Posterior cingulate gyrus (tissue), 11 donors: Measurements from ENCODE around the gene CCL15.
"Not testable (repeated sequence)": the region's sequence is repeated elsewhere in the genome, so short reads cannot be mapped to it uniquely, and the experiment has no call there.

Experiments
- DNase-seq, 10 donors: peaks; one replicate each; pipeline versions ENCODE4 v3.0.0 to v3.0.0-alpha.2; 2020 to 2021; ENCODE audit warnings: mixed read lengths in 3 of 10
- intact Hi-C: fragments of 100-400 bp; cut with DNase I; formaldehyde crosslinking; loops from one replicate; pipeline ENCODE4 v1.15.1; 2023

The CCL15 gene

GRCh38 chr17:36001110-36001771, at the start of gene CCL15:
Gene CCL15, minus strand, starts transcription at chr17:36001553. Its CDS starts 61 bp downstream, at chr17:36001492.
- intact Hi-C loops: no loop called here
- no peak for DNase-seq

DNA sequence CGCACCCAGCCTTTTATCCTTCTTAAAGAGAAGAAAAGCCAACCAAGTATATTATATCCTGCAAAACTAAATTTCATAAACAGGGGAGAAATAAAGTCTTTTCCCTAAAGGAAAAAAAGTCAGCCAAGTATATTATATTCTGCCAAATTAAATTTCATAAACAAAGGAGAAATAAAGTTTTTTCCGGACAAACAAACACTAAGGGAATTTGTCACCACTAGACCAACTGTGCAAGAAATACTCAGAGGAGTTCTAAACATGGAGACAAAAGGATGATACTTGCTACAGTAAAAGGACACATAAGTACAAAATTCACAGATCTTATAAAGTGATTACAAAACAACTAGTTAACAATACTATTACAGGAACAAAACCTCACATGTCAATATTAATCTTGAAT, 48.3 kb upstream of the CCL15 start:
- intact Hi-C loops: no loop called here
- DNase-seq: no peak

- no peak for DNase-seq
- intact Hi-C loops: no loop called here
These were observed 46.7 kb upstream of the CCL15 start for GRCh38 chr17:36048066-36048465.

DNA sequence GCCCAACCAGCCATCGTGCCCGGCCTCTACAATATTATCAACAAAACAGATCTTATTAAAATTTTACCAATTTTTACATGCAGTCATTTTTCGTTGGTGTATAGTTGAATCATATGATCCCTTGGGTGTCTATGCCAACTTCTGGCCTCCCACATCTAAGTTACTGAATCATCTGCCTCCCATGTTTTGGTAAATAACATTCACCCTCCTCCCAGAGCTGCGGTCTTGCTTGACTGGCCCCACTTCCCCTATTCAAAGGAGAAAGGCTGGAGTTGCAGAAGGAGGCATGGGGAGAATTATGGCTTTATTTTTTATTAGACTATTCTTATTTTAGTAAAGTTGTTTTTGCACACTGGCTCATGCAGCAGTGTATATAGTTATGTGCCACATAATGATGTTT, 34.9 kb upstream of the CCL15 start:
- intact Hi-C loops: no loop called here
- no peak for DNase-seq

DNA sequence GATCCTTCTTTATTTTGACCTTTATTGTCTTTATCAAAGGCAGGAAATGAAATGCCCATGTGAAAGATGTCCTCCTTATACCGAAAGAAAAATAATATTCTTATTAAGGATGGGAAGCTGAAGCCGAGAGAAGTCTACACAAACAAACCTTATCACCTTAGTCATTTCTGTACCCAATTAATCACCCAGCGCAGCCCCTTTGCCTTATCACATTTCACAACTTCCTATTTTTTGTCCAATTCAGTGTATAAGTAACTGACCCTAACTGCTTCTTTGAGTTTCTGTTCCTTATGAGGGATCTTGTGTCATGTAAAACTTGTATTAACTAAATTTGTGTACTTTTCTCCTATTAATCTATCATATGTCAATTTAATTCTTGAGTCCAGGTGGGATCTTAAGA, 32.8 kb upstream of the CCL15 start:
- intact Hi-C loops: no loop called here
- no peak for DNase-seq

DNA sequence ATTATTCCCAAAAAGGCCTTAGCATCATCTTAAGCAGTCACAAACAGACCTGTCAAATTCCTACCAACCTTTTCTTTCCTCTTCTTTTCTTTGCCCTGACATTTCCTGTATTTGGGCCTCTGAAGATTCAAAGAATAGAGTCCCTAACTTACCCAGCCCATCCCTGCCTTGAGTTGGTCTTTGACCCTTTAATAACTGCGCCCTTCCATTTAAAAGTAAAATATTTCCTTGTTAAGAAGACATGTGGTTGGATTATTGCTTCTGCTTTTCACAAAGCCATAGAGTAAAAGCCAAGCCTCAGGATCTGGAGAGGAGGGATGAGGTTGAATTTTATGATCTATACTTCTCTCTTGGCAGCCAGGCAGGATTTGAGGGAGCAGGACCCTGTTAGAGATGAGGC, 29.6 kb upstream of the CCL15 start:
- no peak for DNase-seq
- intact Hi-C loops: no loop called here

- intact Hi-C loops: no loop called here
- DNase-seq: no peak
These were observed 26.4 kb upstream of the CCL15 start for GRCh38 chr17:36027761-36028160.

DNA sequence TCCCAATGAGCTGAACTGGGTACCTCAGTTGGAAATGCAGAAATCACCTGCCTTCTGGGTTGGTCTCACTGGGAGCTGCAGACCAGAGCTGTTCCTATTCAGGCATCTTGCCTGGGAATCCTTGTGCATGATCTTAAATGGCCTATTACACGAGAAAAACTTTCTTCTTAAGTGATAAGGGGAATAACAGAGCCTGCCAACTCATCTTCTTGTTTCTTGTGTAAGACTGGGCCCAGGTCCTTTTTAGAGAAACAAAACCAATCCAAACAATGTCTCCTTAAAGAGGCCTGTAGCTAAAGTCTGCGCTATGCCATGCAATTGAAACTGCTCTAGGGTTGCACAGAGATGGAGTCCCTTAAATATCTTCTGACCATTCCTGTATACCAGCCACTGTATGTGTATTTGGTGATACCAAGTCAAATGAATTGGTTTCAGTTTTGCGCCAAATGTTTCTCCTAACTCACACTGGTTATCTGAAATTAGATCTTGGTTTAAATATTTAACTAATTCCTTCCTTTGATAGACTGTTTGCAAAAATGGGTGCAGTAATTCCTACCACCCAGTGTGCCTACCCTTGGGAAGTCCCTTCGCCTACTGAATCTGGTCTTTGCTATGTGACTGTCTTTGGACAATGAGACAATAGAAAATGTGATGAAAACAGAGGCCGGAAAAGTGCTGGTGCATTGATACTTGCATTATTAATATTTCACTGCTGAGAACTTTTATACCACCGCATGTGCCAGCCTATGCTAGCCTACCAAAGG, 22.9 kb upstream of the CCL15 start:
- DNase-seq: no peak
- intact Hi-C loops: no loop called here

DNA sequence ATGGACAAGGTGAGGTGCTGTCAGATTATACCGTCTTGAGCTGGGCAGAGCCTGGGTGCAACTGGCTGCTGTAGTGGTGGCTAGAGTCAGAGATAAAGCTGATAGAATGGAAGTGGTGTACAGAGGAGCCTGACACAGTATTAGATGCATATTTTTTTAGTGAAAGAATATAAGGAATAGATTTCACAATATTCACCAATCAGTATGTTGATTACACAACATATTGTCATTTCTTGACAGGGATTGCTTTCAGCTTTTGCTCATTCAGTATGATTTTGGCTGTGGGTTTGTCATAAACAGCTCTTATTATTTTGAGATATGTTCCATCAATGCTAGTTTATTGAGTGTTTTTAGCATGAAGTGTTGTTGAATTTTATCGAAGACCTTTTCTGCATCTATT, 18.1 kb upstream of the CCL15 start:
- DNase-seq: no peak
- intact Hi-C loops: no loop called here

DNA sequence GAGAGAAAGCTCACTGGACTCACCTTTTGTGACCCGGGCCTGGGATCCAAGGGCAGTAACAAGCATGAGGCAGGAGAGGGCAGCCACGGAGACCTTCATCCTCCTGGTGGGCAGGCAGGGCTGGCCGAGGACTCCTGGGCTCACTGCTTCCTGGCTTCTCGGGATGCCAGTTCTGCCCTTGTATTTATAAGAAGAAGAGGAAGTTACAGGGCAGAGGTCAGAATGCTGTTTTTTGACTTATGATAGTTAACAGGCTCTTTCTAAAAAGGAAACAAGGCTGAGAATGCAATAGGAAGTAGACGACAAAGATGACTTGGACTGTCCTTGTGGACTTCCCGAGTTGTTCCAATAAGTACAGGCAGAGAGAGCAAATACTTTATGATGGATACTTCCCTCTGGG, 16.4 kb upstream of the CCL15 start, which contains the start of gene CCL23:
TSS of gene CCL23 (minus strand) at position 174 of the 400 bp plus-strand sequence. CDS start at position 99, 75 bp downstream.
- intact Hi-C loops: no loop called here

GRCh38 chr17:36016555-36016954, 15.2 kb upstream of the CCL15 start:
- DNase-seq: no peak
- intact Hi-C loops: no loop called here

More for the DNA sequence above, 16.4 kb upstream of the CCL15 start, which contains the start of gene CCL23:
- DNase-seq: no peak

DNA sequence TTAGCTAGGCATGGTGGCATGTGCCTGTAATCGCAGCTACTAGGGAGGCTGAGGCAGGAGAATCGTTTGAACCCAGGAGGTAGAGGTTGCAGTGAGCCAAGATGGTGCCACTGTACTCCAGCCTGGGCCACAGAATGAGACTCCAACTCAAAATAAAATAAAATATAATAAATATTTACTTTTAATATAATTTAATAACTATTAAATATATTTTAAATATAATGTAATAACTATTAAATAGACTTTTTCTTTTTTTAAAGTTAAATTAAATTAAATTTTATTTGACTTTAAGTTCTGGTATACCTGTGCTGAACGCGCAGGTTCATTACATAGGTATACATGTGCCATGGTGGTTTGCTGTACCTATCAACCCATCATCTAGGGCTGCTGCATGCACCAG, 14.5 kb upstream of the CCL15 start:
- DNase-seq, intact Hi-C loops: not testable (repeated sequence)

- intact Hi-C loops: no loop called here
- no peak for DNase-seq
These were observed 13.6 kb upstream of the CCL15 start for GRCh38 chr17:36014946-36015345.

- no peak for DNase-seq
- intact Hi-C loops: no loop called here
These were observed 9.8 kb upstream of the CCL15 start for GRCh38 chr17:36011201-36011600.

GRCh38 chr17:36008998-36009665, 7.8 kb upstream of the CCL15 start:
- no peak for DNase-seq
- intact Hi-C loops: no loop called here

DNA sequence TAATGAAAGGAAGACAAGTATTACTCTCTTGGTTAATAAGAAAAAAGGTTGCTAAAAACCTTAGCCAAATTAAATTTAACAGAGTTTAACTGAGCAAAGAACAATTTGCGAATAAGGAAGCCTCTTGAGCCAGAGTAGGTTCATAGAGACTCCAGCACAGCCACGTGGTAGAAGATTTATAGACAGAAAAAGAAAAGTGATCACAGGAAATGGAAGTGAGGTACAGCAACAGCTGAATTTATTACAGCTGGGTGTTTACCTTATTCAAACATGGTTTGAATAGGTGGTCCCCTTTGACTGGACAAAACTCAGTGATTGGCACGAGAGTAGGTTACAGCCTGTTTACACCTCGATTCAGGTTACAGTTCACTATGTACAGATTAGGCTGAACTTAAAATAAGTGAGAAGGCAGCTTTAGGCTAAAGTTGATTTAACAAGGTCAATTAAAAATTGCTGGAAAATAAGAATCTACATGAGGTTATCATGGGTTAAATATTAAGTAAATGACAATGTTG, 3.3 kb upstream of the CCL15 start:
- DNase-seq: no peak
- intact Hi-C loops: no loop called here

DNA sequence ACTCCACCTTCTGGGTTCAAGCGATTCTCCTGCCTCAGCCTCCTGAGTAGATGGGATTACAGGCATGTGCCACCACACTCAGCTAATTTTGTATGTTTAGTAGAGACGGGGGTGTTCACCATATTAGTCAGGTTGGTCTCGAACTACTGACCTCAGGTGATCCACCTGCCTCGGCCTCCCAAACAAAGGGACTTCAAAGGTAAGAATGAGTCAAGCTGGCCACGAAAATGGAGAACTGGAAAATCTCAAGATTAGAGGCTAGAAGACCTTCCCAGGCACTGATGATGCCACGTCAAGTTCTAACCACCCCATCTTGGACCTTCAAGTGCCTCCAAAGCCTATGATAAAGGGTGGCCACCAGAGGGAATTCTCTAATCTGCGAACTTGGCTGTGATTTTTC, 1.3 kb upstream of the CCL15 start:
- intact Hi-C loops: no loop called here
- DNase-seq: no peak

GRCh38 chr17:36001862-36002603, 680 bp upstream of the CCL15 start:
- intact Hi-C loops: no loop called here
- no peak for DNase-seq

DNA sequence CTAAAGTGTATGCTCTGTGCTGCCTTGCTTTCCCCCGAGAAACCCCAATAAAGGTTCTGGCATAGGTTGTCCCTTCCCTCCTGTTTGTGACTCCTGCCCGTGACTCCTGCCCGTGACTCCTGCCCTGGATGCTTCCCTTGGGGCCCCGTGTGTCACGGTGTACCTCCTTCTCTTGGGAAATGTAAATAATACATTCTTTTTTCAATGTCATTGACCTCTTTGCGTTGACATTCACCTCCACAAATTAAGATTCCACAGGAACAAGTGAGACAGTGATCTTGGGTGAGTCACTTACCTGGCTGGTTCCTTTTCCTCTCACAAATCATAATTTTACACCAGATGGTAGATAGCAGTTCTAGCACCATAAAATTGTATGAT, 632 bp downstream of the CCL15 start:
- intact Hi-C loops: no loop called here
- no peak for DNase-seq

GRCh38 chr17:35998756-35999155, 2.6 kb downstream of the CCL15 start:
- intact Hi-C loops: no loop called here
- DNase-seq: no peak
